Bronchial epithelial cell (primary cell): ENCODE measurements around the gene CD8B. TPM values are rescaled to one million over a fixed set of nuclear protein-coding genes. Genes with fewer than 3 reads are reported as not detected.
"Not testable (repeated sequence)": the region's sequence is repeated elsewhere in the genome, so short reads cannot be mapped to it uniquely, and the experiment has no call there.

Experiments
- DNase-seq: peaks from one replicate; pipeline ENCODE4 v3.0.0-alpha.2; 2010; ENCODE audit warnings: low read depth
- FAIRE-seq: peaks from 2 replicates; lab custom pipeline; 2011; peaks lifted over from hg19 to GRCh38; lab: Jason Lieb, UNC
- H3K27me3 ChIP-seq: 2 replicates; pipeline ENCODE4 v1.5.1; 2011; ENCODE audit warnings: low read length; ENCODE audit not compliant: control insufficient read depth, insufficient read depth
- H3K36me3 ChIP-seq: 2 replicates; pipeline ENCODE4 v1.5.1; 2011; ENCODE audit warnings: low read length; ENCODE audit not compliant: control insufficient read depth, insufficient read depth
- H3K4me3 ChIP-seq: 2 replicates; pipeline ENCODE4 v1.5.1; 2011; ENCODE audit warnings: mild to moderate bottlenecking, low read depth, low read length, control low read depth
- total RNA-seq: library from RNA; depleted of rRNA; stranded (reverse); fragments of >200 nt; gene quantifications from 2 replicates; pipeline ENCODE4 v1.2.1, GENCODE V29; 2014

Gene CD8B
- not detected in 2 replicates for total RNA-seq

GRCh38 chr2:86861628-86862379 lies at the start of gene CD8B:
CD8B (minus strand) TSS chr2:86861886; CDS start chr2:86861865, 21 bp downstream.
- H3K27me3 ChIP-seq, FAIRE-seq, H3K4me3 ChIP-seq, H3K36me3 ChIP-seq, DNase-seq: not testable (repeated sequence)

GRCh38 chr2:86905868-86906267 lies 44.2 kb upstream of the CD8B start:
- H3K4me3 ChIP-seq, FAIRE-seq: not testable (repeated sequence)

GRCh38 chr2:86900687-86901086 lies 39.0 kb upstream of the CD8B start:
- FAIRE-seq, H3K4me3 ChIP-seq, H3K27me3 ChIP-seq, H3K36me3 ChIP-seq: not testable (repeated sequence)
- peak; percentile 2 for DNase-seq

More at GRCh38 chr2:86905868-86906267, 44.2 kb upstream of the CD8B start:
- H3K27me3 ChIP-seq, DNase-seq, H3K36me3 ChIP-seq: not testable (repeated sequence)

- FAIRE-seq, DNase-seq, H3K4me3 ChIP-seq, H3K36me3 ChIP-seq, H3K27me3 ChIP-seq: not testable (repeated sequence)
These were observed 24.3 kb upstream of the CD8B start for GRCh38 chr2:86886026-86886425.

DNA sequence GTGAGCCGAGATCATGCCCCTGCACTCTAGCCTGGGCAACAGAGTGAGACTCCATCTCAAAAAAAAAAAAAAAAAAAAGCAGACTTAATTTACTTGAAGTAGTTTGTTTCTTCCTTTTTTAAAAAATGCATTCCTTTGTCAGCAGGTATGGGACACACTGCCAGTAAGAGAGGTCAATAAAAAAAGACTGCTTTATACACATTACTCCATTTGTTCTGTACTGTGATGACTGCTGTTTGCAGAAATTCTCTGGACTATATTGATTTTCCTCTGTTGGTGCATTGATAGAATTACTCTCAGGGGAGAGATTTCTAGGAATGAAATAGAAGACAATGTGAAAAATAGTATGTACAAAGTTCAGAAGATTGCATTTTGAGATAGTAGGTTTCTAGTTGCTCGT lies 21.2 kb upstream of the CD8B start:
- not testable (repeated sequence) for H3K27me3 ChIP-seq, H3K4me3 ChIP-seq, DNase-seq, H3K36me3 ChIP-seq, FAIRE-seq

DNA sequence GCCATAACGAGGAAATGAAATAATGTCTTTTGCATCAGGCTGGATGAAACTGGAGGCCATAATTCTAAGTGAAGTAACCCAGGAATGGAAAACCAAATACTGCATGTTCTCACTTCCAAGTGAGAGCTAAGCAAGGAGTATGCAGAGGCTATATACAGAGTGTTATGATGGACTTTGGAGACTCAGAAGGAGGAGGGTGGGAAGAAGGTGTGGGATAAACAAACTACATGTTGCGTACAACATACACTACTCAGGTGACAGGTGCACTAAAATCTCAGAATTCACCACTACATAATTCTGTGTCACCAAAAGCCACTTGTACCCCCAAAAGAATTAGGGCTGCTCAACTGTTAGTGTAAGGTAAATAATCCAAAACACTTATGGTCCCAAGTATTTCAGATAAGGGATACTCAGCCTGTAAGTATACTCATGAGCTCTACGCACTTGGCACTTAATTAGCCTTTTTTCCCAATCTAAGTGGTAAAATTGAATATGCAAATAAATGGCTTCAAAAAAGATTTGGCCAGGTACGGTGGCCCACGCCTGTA lies 20.5 kb upstream of the CD8B start:
- not testable (repeated sequence) for H3K27me3 ChIP-seq, H3K4me3 ChIP-seq, H3K36me3 ChIP-seq, DNase-seq, FAIRE-seq

DNA sequence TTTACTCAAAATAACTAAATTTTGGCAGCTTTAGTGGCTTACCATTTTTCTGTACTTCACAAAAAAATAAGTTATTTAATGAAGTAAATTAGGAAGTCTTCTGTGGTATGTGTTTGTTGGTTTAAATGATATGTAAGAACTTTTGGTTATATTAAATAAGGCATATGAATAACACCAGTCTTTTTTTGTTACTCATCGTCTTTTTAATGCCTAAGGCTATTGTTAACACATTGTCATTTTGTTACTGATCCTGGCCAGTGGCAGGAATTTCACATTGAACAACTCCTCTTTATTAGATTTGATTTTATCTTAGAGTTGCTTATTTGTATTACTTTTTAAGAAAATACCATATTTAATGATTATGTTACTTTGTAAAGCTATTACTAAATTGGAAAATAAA lies 17.3 kb upstream of the CD8B start:
- H3K27me3 ChIP-seq, FAIRE-seq, H3K4me3 ChIP-seq, H3K36me3 ChIP-seq: not testable (repeated sequence)
- DNase-seq: peak; percentile 0

DNA sequence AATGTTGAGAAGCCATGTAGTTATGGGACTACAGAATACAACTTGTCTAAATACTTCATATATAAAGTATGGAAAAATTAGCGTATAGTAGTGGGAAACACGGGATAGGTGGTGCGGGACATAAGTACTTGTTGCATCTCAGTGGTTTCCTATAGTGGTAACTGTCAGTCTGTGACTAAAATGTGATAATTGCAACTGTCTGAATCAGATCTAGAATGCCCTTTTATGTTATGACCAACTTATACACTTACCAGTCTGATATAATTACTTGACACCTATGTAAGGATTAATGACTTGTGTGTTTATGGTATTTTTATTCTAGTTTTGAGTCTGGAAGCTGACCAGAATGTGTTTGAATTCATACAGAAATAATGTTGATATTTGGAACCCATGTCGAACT lies 9.3 kb upstream of the CD8B start:
- not testable (repeated sequence) for H3K4me3 ChIP-seq, DNase-seq, FAIRE-seq, H3K36me3 ChIP-seq, H3K27me3 ChIP-seq

GRCh38 chr2:86868895-86869468 lies 7.3 kb upstream of the CD8B start:
- FAIRE-seq: not testable (repeated sequence)

DNA sequence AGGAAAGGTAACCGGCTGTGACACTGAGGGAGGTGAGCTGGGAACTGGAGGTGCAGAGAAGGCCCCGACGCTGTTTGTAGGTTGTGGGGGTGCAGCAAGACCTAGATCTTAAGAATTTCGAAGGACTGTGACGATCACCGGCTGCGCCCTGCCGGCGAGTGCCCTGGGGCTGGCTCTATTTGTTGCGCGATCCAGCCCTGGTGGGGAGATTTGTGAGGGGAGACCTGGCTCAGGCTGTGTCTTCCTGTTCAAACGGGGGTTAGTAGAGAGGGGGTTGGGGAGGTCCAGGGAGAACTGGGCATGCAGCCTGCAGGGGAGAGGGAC lies 656 bp upstream of the CD8B start:
- not testable (repeated sequence) for H3K4me3 ChIP-seq, DNase-seq, H3K36me3 ChIP-seq, FAIRE-seq, H3K27me3 ChIP-seq

More at GRCh38 chr2:86868895-86869468, 7.3 kb upstream of the CD8B start:
- H3K4me3 ChIP-seq, H3K36me3 ChIP-seq, H3K27me3 ChIP-seq, DNase-seq: not testable (repeated sequence)

DNA sequence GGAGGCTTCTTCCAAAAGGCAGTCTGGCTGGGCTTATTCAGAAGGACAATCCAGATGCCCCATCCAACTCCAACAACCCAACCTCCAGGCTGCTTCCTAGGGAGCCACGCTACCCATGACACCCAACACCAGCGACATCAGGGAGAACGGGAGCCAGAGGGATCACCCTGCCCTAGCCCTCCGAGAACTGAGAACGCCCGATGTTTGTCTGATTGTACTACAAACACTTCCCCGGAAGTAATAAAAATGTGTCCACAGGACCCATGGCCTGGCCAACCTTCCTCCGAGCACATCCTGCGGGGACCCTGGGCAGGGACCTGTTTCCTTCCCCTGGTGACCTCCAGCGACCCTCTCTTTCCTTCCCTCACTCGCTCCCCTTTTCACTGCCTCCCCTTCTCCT lies 511 bp downstream of the CD8B start:
- H3K36me3 ChIP-seq, DNase-seq, FAIRE-seq, H3K27me3 ChIP-seq, H3K4me3 ChIP-seq: not testable (repeated sequence)

DNA sequence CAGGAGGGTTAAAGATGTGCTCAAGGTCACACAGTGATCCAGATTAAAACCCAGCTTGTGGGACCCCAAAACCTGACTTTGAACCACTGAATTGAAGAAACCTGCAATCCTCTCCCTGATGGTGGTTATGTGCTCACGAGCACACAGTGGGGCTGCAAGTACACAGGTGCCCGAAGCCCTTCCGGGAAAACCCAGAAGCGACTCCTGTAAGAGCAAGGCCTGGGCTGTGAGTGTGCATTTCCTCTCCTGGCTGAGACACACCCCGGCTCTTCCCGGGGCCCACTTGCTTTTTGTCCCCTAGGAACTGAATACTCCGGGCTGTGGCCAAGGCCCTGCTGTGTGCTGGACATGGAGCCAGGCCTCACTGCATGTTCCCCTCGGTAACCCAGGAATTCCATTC lies 1.1 kb downstream of the CD8B start:
- not testable (repeated sequence) for H3K4me3 ChIP-seq, H3K36me3 ChIP-seq, FAIRE-seq, DNase-seq, H3K27me3 ChIP-seq

DNA sequence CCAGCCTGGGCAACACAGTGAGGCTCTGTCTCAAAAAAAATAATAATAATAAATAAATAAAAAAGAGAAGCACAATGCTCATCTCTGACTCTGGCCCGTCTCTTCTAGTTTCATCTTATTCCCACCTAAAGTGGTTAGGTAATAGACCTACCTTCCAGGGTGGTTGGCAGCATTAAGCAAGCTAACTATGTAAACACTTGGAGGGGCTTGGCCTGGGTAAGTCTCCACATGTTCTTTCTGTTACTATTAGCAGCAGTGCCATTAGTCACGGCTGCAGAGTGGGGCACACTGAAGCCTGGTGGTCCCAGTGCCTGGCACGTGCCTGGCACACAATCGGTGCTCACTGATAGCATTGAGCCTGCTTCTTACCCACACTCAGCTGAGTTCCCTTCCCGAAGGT lies 4.0 kb downstream of the CD8B start:
- not testable (repeated sequence) for H3K36me3 ChIP-seq, DNase-seq, H3K27me3 ChIP-seq, H3K4me3 ChIP-seq, FAIRE-seq

DNA sequence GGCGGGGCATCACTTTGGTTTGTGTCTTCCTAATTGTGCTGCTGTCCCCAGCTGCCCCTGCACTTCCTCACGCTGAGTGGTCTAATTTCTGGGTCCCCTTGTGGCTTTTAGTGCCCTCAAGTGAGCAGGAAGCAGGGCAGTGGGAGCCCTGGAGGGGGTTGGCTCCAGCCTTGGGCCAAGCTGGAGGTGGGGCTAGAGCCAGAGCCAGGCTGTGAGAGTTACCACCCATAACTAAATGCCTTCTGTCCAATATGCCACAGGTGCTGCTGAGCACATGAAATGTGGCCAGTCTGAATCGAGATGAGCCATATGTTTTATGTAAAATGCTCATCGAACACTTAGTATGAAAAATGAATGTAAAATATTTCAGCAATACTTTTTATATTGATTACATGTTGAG lies 5.2 kb downstream of the CD8B start:
- not testable (repeated sequence) for H3K4me3 ChIP-seq, H3K27me3 ChIP-seq, FAIRE-seq, DNase-seq, H3K36me3 ChIP-seq
